ENCODE data around the gene CD34.

CD34 gene

DNA sequence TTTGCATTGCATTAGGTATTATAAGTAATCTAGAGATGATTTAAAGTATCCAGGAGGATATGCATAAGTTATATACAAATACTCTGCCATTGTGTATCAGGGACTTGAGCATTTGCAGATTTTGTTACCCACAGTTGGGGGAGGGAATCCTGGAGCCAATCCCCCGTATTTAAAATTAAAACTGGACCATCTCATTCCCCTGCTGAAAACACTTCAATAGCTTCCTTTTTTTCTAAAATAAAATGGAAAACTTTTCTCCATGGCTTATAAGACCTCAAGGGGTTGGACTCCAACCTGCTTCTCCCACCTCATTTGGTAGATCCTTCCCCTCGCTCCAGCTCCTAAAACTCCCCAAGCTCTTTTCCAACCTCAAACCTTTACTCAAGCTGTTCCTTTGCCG is 10.4 kb upstream of the CD34 start:
- in situ Hi-C loops (cut with HindIII; ENCODE audit: low sequenced_read_pairs) = no loop called here
- no peak for DNase-seq (ENCODE audit: low read depth, low spot score)

DNA sequence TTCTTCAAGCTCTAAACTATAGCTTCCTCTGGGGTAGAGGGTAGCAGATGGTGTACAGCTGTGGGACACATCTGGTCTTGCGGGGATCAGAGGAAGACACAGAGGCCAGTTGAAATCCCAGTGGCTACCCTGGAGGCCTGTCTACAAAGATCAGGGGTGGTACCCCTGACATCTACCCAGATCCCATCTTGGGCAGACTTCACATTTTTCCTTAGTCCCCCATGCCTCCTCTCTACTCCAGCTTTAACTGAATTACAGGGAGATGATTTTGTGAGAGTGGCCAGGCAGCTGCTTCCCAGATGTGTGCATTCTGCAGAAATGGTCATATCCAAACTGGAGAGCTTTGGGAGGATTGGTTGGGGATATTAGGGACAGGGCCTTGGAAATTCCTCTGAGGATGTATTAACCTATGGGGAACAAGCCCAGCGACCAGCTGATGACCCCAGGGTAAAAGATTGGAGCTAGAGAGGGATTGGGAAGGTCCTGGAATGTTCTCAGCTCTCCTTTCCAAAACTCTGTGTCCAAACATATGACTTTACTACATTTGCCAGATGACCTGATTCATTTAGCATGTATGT is 9.6 kb upstream of the CD34 start:
- H3K4me3 ChIP-seq (ENCODE audit: low read depth, low read length) = no peak overlapping the region
- in situ Hi-C loops (cut with HindIII; ENCODE audit: low sequenced_read_pairs) = no loop called here
- TF ChIP-seq, protein P1, sequence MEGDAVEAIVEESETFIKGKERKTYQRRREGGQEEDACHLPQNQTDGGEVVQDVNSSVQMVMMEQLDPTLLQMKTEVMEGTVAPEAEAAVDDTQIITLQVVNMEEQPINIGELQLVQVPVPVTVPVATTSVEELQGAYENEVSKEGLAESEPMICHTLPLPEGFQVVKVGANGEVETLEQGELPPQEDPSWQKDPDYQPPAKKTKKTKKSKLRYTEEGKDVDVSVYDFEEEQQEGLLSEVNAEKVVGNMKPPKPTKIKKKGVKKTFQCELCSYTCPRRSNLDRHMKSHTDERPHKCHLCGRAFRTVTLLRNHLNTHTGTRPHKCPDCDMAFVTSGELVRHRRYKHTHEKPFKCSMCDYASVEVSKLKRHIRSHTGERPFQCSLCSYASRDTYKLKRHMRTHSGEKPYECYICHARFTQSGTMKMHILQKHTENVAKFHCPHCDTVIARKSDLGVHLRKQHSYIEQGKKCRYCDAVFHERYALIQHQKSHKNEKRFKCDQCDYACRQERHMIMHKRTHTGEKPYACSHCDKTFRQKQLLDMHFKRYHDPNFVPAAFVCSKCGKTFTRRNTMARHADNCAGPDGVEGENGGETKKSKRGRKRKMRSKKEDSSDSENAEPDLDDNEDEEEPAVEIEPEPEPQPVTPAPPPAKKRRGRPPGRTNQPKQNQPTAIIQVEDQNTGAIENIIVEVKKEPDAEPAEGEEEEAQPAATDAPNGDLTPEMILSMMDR (IDR thresholded peaks at IDR 0.05; ENCODE audit: low read depth, low read length) = no peak

More for the DNA sequence above, 10.4 kb upstream of the CD34 start:
- TF ChIP-seq, protein P1 (IDR thresholded peaks at IDR 0.05; ENCODE audit: low read depth, low read length) = no peak
- H3K4me3 ChIP-seq (ENCODE audit: low read depth, low read length) = no peak overlapping the region

DNA sequence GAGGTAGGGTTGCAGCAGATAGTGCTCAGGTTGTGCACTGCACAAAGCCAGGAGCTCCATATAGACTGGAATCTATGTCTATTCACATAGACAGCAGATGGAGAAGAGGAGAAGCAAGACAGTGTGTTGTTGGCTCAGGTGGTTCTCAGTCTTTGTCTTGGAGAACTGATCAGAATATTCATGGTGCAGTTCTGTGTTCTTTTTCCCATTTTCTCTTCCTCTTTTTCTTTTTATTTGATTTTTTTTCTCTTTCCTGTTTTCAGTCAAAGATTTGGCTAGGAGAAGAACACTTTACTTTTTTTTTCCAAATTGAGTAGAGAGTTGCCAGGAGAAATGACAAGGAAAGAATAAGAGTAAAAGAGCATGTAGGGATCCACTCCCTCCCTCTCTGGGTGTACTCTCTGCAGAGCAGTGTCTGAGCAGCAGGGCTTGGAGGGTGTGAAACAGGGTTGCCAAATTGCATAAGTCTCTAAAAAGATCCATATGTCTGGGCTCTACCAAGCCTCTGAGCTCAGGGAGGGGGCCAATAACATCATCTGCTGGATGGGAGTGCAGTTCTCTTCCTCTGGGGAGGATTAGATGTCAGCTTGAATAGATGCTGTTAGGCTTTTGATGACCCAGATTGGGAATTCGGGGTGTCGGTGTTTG is 8.7 kb upstream of the CD34 start:
- TF ChIP-seq, protein P1 (IDR thresholded peaks at IDR 0.05; ENCODE audit: low read depth, low read length) = no peak
- no peak overlapping the region for H3K4me3 ChIP-seq (ENCODE audit: low read depth, low read length)
- in situ Hi-C loops (cut with HindIII; ENCODE audit: low sequenced_read_pairs) = no loop called here
- no peak for DNase-seq (ENCODE audit: low read depth, low spot score)

More for the DNA sequence above, 9.6 kb upstream of the CD34 start:
- no peak for DNase-seq (ENCODE audit: low read depth, low spot score)

DNA sequence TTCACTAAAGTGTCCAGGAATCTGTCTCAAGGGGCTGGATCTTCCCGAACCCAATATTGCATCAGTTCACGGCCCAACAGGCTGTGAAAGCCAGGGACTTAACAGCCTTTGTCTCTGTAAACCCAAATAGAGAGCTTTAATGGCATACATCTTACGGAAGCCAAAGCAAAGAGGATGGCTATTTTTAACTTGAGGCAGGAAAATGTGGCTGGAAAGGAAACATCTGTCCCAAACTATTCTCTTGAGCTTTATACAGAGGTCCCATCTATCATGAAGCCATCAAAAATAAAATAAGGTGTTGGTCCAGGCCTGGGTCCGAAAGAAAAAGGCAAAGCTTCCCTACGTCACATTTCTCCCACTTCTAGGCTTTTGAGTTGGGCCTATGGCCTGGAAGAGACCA is 7.7 kb upstream of the CD34 start:
- DNase-seq (ENCODE audit: low read depth, low spot score) = no peak
- no peak overlapping the region for H3K4me3 ChIP-seq (ENCODE audit: low read depth, low read length)
- in situ Hi-C loops (cut with HindIII; ENCODE audit: low sequenced_read_pairs) = no loop called here
- TF ChIP-seq, protein P1 (IDR thresholded peaks at IDR 0.05; ENCODE audit: low read depth, low read length) = no peak

DNA sequence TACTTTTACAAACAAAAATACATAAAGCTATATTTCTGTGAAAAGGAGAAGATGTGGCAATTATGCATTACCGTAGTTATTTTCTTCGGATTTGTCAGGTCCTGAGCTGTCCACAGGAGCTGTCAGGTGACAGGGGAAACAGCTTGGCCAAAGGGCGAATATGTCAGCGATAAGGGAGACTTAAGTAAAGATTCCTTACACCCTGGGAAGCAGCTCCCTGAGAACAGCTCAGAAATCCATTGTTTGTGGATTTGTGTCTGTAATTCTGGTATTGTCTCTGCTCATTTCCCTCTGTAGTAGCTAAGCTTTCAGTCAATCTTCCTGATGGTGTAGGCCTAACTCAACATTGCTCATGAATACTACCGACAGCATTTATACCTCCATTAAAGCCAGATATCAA is 7.1 kb upstream of the CD34 start:
- in situ Hi-C loops (cut with HindIII; ENCODE audit: low sequenced_read_pairs) = no loop called here
- no peak for DNase-seq (ENCODE audit: low read depth, low spot score)
- no peak overlapping the region for H3K4me3 ChIP-seq (ENCODE audit: low read depth, low read length)
- TF ChIP-seq, protein P1 (IDR thresholded peaks at IDR 0.05; ENCODE audit: low read depth, low read length) = no peak

DNA sequence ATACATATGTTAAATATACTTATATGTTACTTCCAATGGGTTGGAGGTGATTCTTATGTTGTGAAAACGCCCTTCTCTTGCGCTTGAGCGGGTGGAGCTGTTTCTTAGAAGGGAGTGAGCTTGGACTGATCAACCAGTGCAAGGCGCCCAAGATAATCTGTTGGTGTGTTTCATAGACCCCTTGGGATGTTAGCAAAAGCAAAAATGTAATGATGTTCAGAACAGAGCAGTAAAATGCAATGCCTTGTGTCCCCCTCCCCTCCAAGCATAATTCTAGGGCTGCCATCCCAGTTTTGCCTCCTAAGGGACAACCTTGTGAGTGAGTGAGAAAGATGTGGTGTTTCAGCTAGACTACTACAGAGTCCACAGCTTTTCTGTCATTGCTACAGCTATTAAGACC is 6.2 kb upstream of the CD34 start:
- in situ Hi-C loops (cut with HindIII; ENCODE audit: low sequenced_read_pairs) = no loop called here
- no peak overlapping the region for H3K4me3 ChIP-seq (ENCODE audit: low read depth, low read length)
- DNase-seq (ENCODE audit: low read depth, low spot score) = no peak
- TF ChIP-seq, protein P1 (IDR thresholded peaks at IDR 0.05; ENCODE audit: low read depth, low read length) = no peak
